ENCODE data around the gene KRT84.

KRT84 gene

GRCh38 chr12:52344111-52344510 lies 41.3 kb downstream of the KRT84 start:
- no peaks in the 10 kb centered on the region for H3K4me1 ChIP-seq (ENCODE audit: low read depth, poor library complexity, severe bottlenecking)
- peaks cover 4% of the 10 kb centered on the region for H3K27me3 ChIP-seq (ENCODE audit: insufficient read depth, low read depth)
- no peaks in the 10 kb centered on the region for H4K20me1 ChIP-seq (ENCODE audit: insufficient read depth)
- no peak overlapping the region for H3K4me2 ChIP-seq
- H2AFZ ChIP-seq (ENCODE audit: low read depth), result no peak overlapping the region
- H3K27ac ChIP-seq, result no peak overlapping the region
- no peak overlapping the region for H3K9ac ChIP-seq
- no peaks in the 10 kb centered on the region for H3K36me3 ChIP-seq (ENCODE audit: insufficient read depth)
- TF ChIP-seq, protein P1, sequence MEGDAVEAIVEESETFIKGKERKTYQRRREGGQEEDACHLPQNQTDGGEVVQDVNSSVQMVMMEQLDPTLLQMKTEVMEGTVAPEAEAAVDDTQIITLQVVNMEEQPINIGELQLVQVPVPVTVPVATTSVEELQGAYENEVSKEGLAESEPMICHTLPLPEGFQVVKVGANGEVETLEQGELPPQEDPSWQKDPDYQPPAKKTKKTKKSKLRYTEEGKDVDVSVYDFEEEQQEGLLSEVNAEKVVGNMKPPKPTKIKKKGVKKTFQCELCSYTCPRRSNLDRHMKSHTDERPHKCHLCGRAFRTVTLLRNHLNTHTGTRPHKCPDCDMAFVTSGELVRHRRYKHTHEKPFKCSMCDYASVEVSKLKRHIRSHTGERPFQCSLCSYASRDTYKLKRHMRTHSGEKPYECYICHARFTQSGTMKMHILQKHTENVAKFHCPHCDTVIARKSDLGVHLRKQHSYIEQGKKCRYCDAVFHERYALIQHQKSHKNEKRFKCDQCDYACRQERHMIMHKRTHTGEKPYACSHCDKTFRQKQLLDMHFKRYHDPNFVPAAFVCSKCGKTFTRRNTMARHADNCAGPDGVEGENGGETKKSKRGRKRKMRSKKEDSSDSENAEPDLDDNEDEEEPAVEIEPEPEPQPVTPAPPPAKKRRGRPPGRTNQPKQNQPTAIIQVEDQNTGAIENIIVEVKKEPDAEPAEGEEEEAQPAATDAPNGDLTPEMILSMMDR (conservative IDR thresholded peaks at IDR 0.05; ENCODE audit: low read depth, low read length), result no peak
- H3K79me2 ChIP-seq (ENCODE audit: insufficient read depth, low read depth), result no peaks in the 10 kb centered on the region
- H3K4me3 ChIP-seq (IDR thresholded peaks at IDR 0.05; ENCODE audit: insufficient read depth, low read depth, low read length), result no peak overlapping the region

- Histone ChIP-seq H3K79me2 (ENCODE audit: insufficient read depth, low read depth) (no peaks in the 10 kb centered on the region), H3K4me1 (ENCODE audit: low read depth, poor library complexity, severe bottlenecking) (no peaks in the 10 kb centered on the region), H3K4me2 (no peak overlapping the region), H3K4me3 (IDR thresholded peaks at IDR 0.05; ENCODE audit: insufficient read depth, low read depth, low read length) (no peak overlapping the region), H3K9ac (no peak overlapping the region), H4K20me1 (ENCODE audit: insufficient read depth) (no peaks in the 10 kb centered on the region), H3K27ac (no peak overlapping the region), H2AFZ (ENCODE audit: low read depth) (no peak overlapping the region), H3K36me3 (ENCODE audit: insufficient read depth) (no peaks in the 10 kb centered on the region), H3K27me3 (ENCODE audit: insufficient read depth, low read depth) (peaks cover 4% of the 10 kb centered on the region)
- TF ChIP-seq, protein P1 (conservative IDR thresholded peaks at IDR 0.05; ENCODE audit: low read depth, low read length), result no peak
Observed at GRCh38 chr12:52343550-52343949, 41.9 kb downstream of the KRT84 start.

DNA sequence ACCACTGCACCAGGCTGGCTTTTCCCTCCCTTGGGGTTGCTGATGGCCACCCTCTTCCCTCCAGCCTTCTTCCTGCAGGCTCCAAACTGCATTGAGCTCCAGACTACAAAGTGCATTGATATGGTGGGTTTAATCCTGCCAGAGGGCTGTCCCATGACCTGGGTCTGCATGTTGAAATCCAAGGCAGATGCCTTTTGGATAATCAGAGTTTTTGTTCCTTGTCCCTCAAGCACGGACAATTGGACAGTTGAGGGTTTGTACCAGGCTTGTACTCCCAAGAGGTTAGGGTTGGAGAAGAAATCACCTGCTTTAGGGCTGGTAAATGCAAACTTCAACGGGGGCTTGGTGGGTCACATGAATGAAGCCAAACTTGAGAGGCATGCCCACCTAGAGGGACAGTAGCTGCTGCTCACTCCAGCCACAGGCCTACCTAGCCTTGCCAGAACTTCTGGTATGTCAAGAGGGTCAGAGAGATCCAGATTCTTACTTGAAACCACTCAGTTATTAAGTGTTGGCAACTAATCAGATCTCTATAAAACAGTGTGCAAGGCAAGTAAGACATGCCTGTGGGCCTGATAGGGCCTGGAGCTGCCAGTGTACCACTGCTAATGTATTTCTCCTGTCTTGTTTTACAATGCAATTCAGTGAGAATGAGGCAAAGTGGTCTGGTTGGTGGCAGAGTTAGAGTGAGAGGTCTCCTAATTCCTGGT lies 42.5 kb downstream of the KRT84 start:
- Histone ChIP-seq H3K4me2 (no peak overlapping the region), H3K27ac (no peak overlapping the region), H3K36me3 (ENCODE audit: insufficient read depth) (no peaks in the 10 kb centered on the region), H3K9ac (no peak overlapping the region), H3K4me1 (ENCODE audit: low read depth, poor library complexity, severe bottlenecking) (no peaks in the 10 kb centered on the region), H2AFZ (ENCODE audit: low read depth) (no peak overlapping the region), H4K20me1 (ENCODE audit: insufficient read depth) (no peaks in the 10 kb centered on the region), H3K4me3 (IDR thresholded peaks at IDR 0.05; ENCODE audit: insufficient read depth, low read depth, low read length) (no peak overlapping the region), H3K27me3 (ENCODE audit: insufficient read depth, low read depth) (peaks cover 4% of the 10 kb centered on the region), H3K79me2 (ENCODE audit: insufficient read depth, low read depth) (no peaks in the 10 kb centered on the region)
- TF ChIP-seq, protein P1 (conservative IDR thresholded peaks at IDR 0.05; ENCODE audit: low read depth, low read length), result no peak

DNA sequence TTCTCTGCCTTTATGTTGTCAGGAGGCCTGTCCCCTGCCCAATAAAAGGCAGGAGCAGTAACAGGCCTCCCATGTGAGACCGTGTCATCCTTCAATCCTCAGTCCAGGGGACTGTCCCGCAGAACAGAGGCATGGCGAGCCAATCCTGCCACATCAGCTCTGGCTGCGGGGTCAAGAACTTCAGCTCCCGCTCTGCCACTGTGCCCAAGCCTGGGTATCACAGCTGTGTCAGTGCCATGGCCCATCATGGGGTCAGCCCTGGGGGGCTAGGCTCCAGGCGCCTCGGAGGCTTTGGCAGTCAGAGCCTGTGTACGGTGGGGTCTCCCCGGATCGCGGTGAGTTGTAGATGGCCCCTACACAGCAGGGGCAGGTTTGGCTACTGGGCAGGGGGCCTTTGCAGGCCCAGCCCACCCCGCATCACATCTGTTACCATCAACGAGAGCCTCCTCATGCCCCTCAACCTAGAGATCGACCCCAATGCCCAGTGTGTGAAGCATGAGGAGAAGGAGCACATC lies 44.3 kb downstream of the KRT84 start:
- H3K27me3 ChIP-seq (ENCODE audit: insufficient read depth, low read depth), result peaks cover 4% of the 10 kb centered on the region

More for the DNA sequence above, 44.3 kb downstream of the KRT84 start:
- H3K4me1 ChIP-seq (ENCODE audit: low read depth, poor library complexity, severe bottlenecking), result no peaks in the 10 kb centered on the region
- H3K27ac ChIP-seq, result no peak overlapping the region
- no peak overlapping the region for H3K9ac ChIP-seq
- H4K20me1 ChIP-seq (ENCODE audit: insufficient read depth), result no peaks in the 10 kb centered on the region
- no peak overlapping the region for H3K4me2 ChIP-seq
- H3K79me2 ChIP-seq (ENCODE audit: insufficient read depth, low read depth), result no peaks in the 10 kb centered on the region
- TF ChIP-seq, protein P1 (conservative IDR thresholded peaks at IDR 0.05; ENCODE audit: low read depth, low read length), result no peak
- no peak overlapping the region for H3K4me3 ChIP-seq (IDR thresholded peaks at IDR 0.05; ENCODE audit: insufficient read depth, low read depth, low read length)
- no peak overlapping the region for H2AFZ ChIP-seq (ENCODE audit: low read depth)
- H3K36me3 ChIP-seq (ENCODE audit: insufficient read depth), result no peaks in the 10 kb centered on the region
